GM03348 (cell line): ENCODE results near the gene NPBWR2.

Experiments used
- DNase-seq: peaks from one replicate; pipeline ENCODE4 v3.0.0; 2012; ENCODE audit warnings: low spot score

Gene NPBWR2

GRCh38 chr20:64071341-64072332 lies 35.7 kb downstream of the NPBWR2 start:
- DNase-seq = no peak

GRCh38 chr20:64070244-64070993 lies 36.9 kb downstream of the NPBWR2 start:
- DNase-seq = no peak

- peak; percentile 63 for DNase-seq
Observed at GRCh38 chr20:64069614-64070243, 37.6 kb downstream of the NPBWR2 start.

DNA sequence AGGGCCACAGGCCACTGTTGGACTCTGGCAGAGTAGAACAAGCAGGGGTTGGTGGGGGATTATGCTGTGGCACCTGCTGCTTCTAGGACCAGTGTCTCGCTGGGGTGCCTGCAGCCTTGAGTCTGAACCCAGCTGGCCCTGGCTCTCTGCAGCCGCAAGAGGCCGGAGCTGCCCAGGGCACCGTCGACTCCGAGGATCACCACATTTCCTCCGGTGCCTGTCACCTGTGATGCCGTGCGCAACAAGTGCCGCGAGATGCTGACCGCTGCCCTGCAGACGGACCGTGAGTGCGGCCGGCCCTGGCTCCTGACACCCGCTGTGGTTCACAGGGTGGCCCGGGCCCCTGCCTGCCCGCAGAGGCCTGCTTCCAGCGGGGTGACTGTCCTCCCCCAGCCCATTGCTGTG lies 38.2 kb downstream of the NPBWR2 start:
- no peak for DNase-seq

GRCh38 chr20:64068386-64069208 lies 38.8 kb downstream of the NPBWR2 start:
- DNase-seq = no peak

DNA sequence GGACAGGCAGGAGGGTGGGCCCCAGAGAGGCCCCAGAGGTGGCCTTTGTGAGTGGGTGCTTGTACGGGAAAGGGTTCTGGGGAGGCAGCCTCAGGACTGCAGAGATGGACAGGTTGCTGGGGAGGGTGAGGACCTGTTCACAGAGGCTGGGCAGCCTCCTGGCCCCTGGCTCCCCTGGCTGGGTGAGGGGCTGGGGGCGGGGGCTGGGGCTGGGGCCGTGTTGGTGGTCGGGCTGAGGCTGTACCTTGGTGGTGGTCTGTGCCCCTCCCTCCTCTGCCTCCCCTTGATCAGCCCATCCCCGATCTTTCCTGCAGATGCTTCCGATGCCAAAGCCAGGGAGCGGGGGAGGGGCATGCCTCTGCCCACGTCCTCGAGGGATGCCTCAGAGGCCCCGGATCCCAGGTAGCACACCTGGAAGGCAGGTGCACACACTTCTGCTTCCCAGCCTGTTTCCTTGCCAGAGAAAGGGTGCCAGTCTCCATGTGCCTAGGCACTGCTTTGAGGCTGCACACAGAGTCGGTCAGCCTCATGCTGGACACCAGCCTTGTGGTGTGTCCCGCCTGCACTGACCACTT lies 39.5 kb downstream of the NPBWR2 start:
- no peak for DNase-seq

DNA sequence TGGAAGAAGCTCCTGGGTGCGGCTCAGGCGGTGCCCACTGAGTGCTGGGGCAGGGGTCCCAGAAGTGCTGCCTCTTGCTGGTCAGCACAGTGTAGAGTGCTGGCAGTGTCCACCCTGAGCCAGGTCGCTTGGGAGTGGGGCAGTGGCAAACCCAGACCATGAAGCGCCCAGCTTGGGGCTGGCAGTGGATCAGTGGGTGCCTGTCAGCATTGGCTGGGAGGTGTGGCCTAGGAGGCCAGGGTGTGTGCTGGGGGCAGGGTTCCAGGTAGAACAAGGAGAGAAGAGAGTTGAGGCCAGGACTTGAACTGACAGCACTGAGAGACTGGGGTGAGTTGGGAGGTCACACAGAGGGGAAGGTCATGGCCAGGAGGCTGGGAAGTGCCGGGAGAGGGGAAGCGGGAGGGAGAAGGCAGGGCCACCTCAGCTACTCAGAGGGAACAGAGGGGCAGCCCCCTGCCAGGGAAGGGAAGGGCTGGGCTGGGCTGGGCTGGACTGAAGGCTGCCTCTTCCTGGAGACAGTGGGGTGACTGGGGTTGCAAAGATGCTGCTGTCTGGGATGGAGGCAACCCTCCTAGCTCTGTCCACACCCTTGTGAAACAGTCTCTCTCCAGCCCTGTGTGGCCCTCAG lies 40.2 kb downstream of the NPBWR2 start:
- DNase-seq = no peak

GRCh38 chr20:64065974-64066343 lies 41.4 kb downstream of the NPBWR2 start:
- peak; percentile 69 for DNase-seq

DNA sequence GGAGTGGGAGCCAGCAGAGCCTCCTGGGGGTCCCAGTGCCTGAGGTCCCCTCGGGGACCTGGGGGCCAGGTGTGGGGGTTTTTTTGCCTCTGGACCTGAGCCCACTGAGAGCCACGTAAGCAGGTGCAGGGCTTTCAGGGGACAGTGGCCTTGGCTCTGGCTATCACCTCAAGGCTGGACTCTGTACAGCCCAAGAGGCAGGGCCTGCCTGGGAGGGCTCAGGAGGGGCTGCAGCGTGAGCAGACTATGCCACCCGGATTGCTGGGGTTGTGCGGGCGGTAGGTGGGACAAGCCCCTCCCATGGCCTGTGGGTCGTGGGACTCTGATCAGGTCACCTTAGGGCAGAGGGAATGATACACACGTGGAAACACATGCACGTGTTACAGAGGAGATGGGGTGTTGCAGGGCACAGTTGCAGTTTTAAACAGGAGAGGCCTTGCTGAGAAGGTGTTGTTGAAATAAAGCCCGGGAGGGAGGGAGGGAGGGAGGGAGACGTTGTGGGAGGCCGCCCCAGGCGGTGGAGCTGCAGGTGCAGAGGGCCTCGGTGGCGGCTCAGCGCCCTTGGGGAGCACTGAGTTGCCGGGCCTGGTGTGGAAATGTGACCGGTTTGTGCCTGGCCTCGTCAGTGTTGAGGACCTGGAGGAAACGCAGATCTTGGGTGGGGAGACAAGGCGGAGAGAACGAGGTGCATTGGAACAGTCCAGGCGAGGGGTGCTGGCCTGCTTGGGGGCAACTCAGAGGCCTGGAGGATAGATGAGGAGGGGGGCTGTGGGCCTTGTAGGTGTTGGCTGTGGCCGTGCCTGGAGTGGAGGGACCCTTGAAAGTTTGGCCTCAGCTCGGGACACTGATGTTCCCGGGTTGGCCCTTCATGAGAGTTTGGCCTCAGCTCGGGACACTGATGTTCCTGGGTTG lies 42.0 kb downstream of the NPBWR2 start:
- no peak for DNase-seq

DNA sequence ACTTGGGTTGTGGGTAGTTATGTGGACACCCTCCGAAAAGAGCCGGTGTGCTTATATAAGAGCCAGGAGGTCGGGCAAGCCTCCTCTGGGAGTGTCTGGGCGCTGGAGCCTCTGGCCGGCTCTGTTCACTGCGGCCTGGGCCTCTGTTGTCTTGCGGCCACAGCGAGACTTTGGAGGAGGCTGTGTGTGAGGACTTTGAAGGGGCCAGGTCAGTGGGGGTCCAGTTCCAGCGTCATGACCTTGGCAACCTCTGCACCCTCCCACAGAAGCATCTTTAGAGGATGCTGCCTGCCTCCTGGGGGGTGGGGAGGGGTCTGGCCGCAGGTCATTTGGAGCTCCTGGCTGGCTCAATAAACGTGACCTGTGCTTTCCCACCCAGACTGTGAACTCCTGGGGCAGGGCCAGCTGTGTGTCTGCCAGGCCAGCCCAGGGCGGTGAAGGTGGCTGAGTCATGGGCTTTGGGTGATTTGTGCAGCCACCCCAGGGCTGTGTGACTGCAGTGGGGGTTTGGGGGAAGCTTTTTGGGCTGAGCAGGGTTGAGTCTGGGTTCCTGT lies 43.1 kb downstream of the NPBWR2 start:
- DNase-seq = peak; percentile 76

- DNase-seq = peak; percentile 68
Observed at GRCh38 chr20:64063389-64064144, 43.8 kb downstream of the NPBWR2 start.

GRCh38 chr20:64062596-64063388 lies 44.6 kb downstream of the NPBWR2 start, which contains the start of gene TCEA2:
TSS of gene TCEA2 (plus strand) at chr20:64063198. CDS start at chr20:64063313, 115 bp downstream.
- DNase-seq = peak; percentile 99

DNA sequence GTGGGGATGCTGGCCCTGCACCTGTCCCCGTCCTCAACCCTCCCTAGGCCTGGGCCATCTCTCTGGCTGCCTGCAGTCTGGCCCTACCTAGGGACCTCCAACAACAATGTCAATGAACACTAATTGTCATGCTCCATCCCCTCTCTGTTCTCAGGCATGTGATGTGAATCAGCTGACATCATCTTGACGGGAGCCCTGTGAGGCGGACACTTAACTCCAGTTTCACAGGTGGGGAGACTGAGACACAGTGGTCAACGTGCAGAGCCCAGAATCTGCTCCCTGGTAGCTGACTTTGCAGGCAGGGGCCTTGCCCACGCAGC lies 45.1 kb downstream of the NPBWR2 start:
- DNase-seq = no peak

GRCh38 chr20:64058536-64058935 lies 48.8 kb downstream of the NPBWR2 start:
- DNase-seq = no peak

- peak; percentile 88 for DNase-seq
Observed at GRCh38 chr20:64057628-64058498, 49.5 kb downstream of the NPBWR2 start.

DNA sequence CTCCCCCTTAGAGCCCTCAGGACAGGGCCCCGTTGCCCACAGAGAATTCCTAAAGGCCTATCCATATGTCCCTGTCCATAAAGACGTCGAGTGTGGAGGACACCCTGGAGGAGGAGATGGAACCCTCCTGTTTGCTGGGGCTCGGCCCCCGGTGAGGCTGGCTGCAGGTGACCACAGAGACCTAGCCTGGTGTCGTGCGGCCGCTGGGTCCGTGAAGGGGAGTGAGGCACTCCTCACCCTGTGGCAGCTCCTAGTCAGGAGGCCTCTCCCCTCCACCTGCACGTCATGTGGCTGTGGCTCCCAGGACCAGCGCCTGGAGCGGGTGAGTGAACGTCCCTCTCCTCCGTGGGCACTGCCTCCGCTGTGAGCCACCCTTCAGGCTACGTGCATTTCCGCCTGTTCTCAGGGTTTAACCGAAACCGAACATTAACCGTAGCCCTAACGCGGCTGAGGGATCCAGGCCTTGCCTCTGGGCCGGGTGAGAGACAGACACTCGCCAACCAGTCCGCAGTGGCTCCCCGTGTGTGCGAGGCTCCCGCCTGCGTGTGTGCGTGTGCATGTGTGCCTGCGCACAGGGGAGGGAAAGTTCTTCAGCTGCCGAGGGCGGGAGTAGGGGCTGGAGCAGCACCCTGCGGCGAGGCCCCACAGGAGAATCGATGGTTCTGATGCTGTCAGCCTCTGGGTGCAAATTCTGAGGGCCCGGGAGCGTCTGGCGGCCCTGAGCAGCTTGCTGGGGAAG lies 50.3 kb downstream of the NPBWR2 start:
- no peak for DNase-seq

DNA sequence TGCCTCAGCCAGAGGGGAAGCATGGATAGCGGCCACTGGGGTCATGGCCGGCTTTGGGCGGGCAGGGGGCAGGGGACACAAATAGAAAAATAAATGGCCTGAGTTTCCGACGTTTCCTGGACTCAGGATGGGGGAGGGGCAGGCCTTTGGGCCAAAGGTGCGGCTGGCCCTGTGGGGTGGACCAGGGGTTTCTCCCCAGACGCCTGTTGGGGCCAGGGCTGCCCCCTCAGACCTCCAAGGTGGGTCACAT lies 50.8 kb downstream of the NPBWR2 start:
- no peak for DNase-seq
